Mononuclear cell (primary cell): ENCODE data around the gene TYW5. TPM values are rescaled to one million over a fixed set of nuclear protein-coding genes. Genes with fewer than 3 reads are reported as not detected.
"Not testable (repeated sequence)": the region's sequence is repeated elsewhere in the genome, so short reads cannot be mapped to it uniquely, and the experiment has no call there.

Experiments
- H3K27me3 ChIP-seq: 2 replicates; pipeline ENCODE4 v1.6.0; 2011; ENCODE audit warnings: low read length, control low read depth; ENCODE audit not compliant: insufficient read depth
- H3K4me1 ChIP-seq: 2 replicates; pipeline ENCODE4 v1.5.1; 2011; ENCODE audit warnings: mild to moderate bottlenecking, low read length, control low read depth; ENCODE audit not compliant: insufficient read depth
- H3K4me3 ChIP-seq: 2 replicates; pipeline ENCODE4 v1.5.1; 2011; ENCODE audit warnings: mild to moderate bottlenecking, low read length, moderate library complexity
- H3K9me3 ChIP-seq: 2 replicates; pipeline ENCODE4 v1.5.1; 2011; ENCODE audit warnings: low read depth, mild to moderate bottlenecking, control low read depth, low read length
- total RNA-seq: library from RNA; depleted of rRNA; stranded (reverse); fragments of >200 nt; gene quantifications from one replicate; pipeline ENCODE4 v1.2.3, GENCODE V29; 2012

Gene TYW5
- total RNA-seq, 1 donor, result 23.1 TPM

- Histone ChIP-seq H3K4me3 (no peak overlapping the region), H3K9me3 (no peaks in the 10 kb centered on the region), H3K27me3 (no peaks in the 10 kb centered on the region), H3K4me1 (peaks cover 26% of the 10 kb centered on the region)
Measured at GRCh38 chr2:199914372-199914958, 40.8 kb downstream of the TYW5 start.

- not testable (repeated sequence) for H3K9me3 ChIP-seq, H3K27me3 ChIP-seq, H3K4me3 ChIP-seq
- H3K4me1 ChIP-seq, result peaks cover 26% of the 10 kb centered on the region
Measured at GRCh38 chr2:199912553-199913114, 42.7 kb downstream of the TYW5 start.

GRCh38 chr2:199911877-199912161 lies 43.5 kb downstream of the TYW5 start:
- Histone ChIP-seq H3K4me3 (peak overlapping the region; percentile 94), H3K9me3 (no peaks in the 10 kb centered on the region), H3K27me3 (no peaks in the 10 kb centered on the region), H3K4me1 (peaks cover 26% of the 10 kb centered on the region)

- Histone ChIP-seq H3K4me1 (peaks cover 26% of the 10 kb centered on the region), H3K27me3 (no peaks in the 10 kb centered on the region), H3K4me3 (peak within 1 kb of the TSS; percentile 94)
Measured at GRCh38 chr2:199911052-199911876, 44.0 kb downstream of the TYW5 start, which contains the start of gene C2orf69. Gene C2orf69, plus strand, starts transcription at chr2:199911293. Its CDS starts 146 bp downstream, at chr2:199911439.

GRCh38 chr2:199910338-199911051 lies 44.8 kb downstream of the TYW5 start:
- Histone ChIP-seq H3K4me3 (peak overlapping the region; percentile 94), H3K9me3 (no peaks in the 10 kb centered on the region), H3K4me1 (peaks cover 26% of the 10 kb centered on the region), H3K27me3 (no peaks in the 10 kb centered on the region)

More at GRCh38 chr2:199911052-199911876, 44.0 kb downstream of the TYW5 start, which contains the start of gene C2orf69:
- H3K9me3 ChIP-seq, result no peaks in the 10 kb centered on the region

- peaks cover 14% of the 10 kb centered on the region for H3K4me1 ChIP-seq
- no peak overlapping the region for H3K4me3 ChIP-seq
- H3K9me3 ChIP-seq, result no peaks in the 10 kb centered on the region
- no peaks in the 10 kb centered on the region for H3K27me3 ChIP-seq
Measured at GRCh38 chr2:199907008-199907714, 48.1 kb downstream of the TYW5 start.

- no peaks in the 10 kb centered on the region for H3K9me3 ChIP-seq
- no peaks in the 10 kb centered on the region for H3K27me3 ChIP-seq
- H3K4me3 ChIP-seq, result no peak overlapping the region
- no peaks in the 10 kb centered on the region for H3K4me1 ChIP-seq
Measured at GRCh38 chr2:199903111-199903510, 52.2 kb downstream of the TYW5 start.

GRCh38 chr2:199902486-199903110 lies 52.7 kb downstream of the TYW5 start:
- H3K27me3 ChIP-seq, result no peaks in the 10 kb centered on the region
- H3K4me1 ChIP-seq, result no peaks in the 10 kb centered on the region
- no peak overlapping the region for H3K4me3 ChIP-seq
- no peaks in the 10 kb centered on the region for H3K9me3 ChIP-seq

GRCh38 chr2:199901942-199902341 lies 53.3 kb downstream of the TYW5 start:
- Histone ChIP-seq H3K9me3 (no peaks in the 10 kb centered on the region), H3K4me3 (no peak overlapping the region), H3K27me3 (no peaks in the 10 kb centered on the region), H3K4me1 (no peaks in the 10 kb centered on the region)

- Histone ChIP-seq H3K4me3 (no peak overlapping the region), H3K4me1 (no peaks in the 10 kb centered on the region), H3K9me3 (no peaks in the 10 kb centered on the region), H3K27me3 (no peaks in the 10 kb centered on the region)
Measured at GRCh38 chr2:199896617-199897016, 58.7 kb downstream of the TYW5 start.

- Histone ChIP-seq H3K4me1 (no peaks in the 10 kb centered on the region), H3K9me3 (no peaks in the 10 kb centered on the region), H3K4me3 (no peak overlapping the region), H3K27me3 (no peaks in the 10 kb centered on the region)
Measured at GRCh38 chr2:199895406-199895805, 59.9 kb downstream of the TYW5 start.

GRCh38 chr2:199883474-199884212 lies 71.6 kb downstream of the TYW5 start:
- no peaks in the 10 kb centered on the region for H3K9me3 ChIP-seq
- no peaks in the 10 kb centered on the region for H3K4me1 ChIP-seq
- H3K27me3 ChIP-seq, result peaks cover 2% of the 10 kb centered on the region
- H3K4me3 ChIP-seq, result no peak overlapping the region

- Histone ChIP-seq H3K9me3 (no peaks in the 10 kb centered on the region), H3K4me1 (no peaks in the 10 kb centered on the region), H3K4me3 (no peak overlapping the region), H3K27me3 (peaks cover 2% of the 10 kb centered on the region)
Measured at GRCh38 chr2:199882667-199883066, 72.6 kb downstream of the TYW5 start.
